Measurements from ENCODE around the gene GSG1. TPM values are rescaled to one million over a fixed set of nuclear protein-coding genes. Genes with fewer than 3 reads are reported as not detected.

Gene GSG1
- total RNA-seq, 5 donors from 2014 or later (not counting 1 experiment from before 2014, with no cell fraction given), result not detected

DNA sequence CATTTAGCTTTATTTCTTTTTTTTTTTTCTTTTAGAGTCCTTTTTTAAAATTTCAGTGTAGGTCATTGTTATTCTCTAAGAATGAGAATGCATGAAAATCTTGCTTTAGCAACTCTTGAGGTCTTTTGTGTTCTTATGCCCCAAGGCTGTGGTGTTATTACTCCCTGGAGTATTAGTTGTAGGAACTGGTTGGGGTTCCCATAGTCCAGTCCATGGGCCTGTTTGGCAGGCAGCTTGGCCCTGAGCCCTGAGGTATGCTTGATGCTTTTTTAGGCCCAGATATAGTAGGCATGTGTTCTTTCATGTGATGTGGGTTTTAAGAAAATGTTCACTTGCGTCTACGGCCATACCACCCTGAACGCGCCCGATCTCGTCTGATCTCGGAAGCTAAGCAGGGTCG is 57.7 kb downstream of the GSG1 start:
- H3K9me3 Mint-ChIP-seq, result no peaks in the 10 kb centered on the region
- ChIA-PET CTCF (interaction anchor here (0.5 to 1.2 kb wide), 9 partner anchors 26 to 1703 kb away, joined by 3 to 7 read pairs (median 4); no protein-coding TSS in a partner anchor), POLR2A (interaction anchor here in 1 of 2 donors (0.5 kb wide), 1 partner anchor 11 kb away, joined by 6 read pairs; no protein-coding TSS in a partner anchor)
- ATAC-seq (replicated peaks in 1 of 4) (no peak), DNase-seq (no peak)
- peak overlapping the region; percentile 83 to 85 (median 83) for H3K4me3 Mint-ChIP-seq
- H3K27me3 ChIP-seq (replicated peaks in 1 of 2; ENCODE audit: control insufficient read depth in 2 of 2, extremely low read depth in 1 of 2, insufficient read depth in 2 of 2, low read length in 1 of 2), result peaks cover 0 to 4% of the 10 kb centered on the region in 2 experiments
- H3K4me1 ChIP-seq (ENCODE audit: control insufficient read depth in 1 of 2, extremely low read depth in 1 of 2, insufficient read depth in 2 of 2, low read length in 2 of 2), result peaks cover 0 to 10% of the 10 kb centered on the region in 2 experiments
- no peaks in the 10 kb centered on the region for H3K36me3 Mint-ChIP-seq
- WGBS (ENCODE audit: insufficient coverage), result no CpG with 5 or more reads among the region's 8 CpGs
- no peaks in the 10 kb centered on the region for H3K9me3 ChIP-seq
- H3K36me3 ChIP-seq (ENCODE audit: control insufficient read depth in 2 of 2, extremely low read depth in 1 of 2, insufficient read depth in 1 of 2, low read length in 1 of 2), result no peaks in the 10 kb centered on the region
- peaks cover 9 to 21% (median 21%) of the 10 kb centered on the region in 3 donors for H3K4me1 Mint-ChIP-seq
- H3K27ac Mint-ChIP-seq, result no peak overlapping the region
- peaks cover 3 to 5% of the 10 kb centered on the region in 2 donors for H3K27me3 Mint-ChIP-seq
- H3K27ac ChIP-seq (ENCODE audit: low read length), result no peak overlapping the region
- no peak overlapping the region for H3K4me3 ChIP-seq (ENCODE audit: control insufficient read depth in 1 of 2, extremely low read depth in 1 of 2, low read length in 1 of 2)

DNA sequence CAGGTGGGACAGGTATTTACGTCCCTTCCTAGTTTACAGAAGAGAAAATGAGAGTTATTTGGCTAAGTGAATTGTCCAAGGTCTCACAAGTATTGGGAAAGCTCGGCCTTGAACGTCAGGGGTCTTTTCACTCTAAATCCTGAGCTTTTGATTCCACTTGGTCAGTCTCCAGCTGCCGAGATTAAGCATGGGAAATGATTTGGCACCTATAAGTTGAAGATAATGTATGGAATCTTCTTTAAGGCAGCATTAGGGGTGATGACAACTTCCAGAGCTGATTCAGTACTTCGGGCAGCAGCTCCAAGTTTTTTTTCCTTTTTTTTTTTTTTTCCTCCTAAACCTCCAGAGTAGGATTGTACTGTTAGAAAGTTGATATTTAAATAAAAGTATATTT is 58.6 kb downstream of the GSG1 start:
- no CpG with 5 or more reads among the region's 5 CpGs for WGBS (ENCODE audit: insufficient coverage)
- no peaks in the 10 kb centered on the region for H3K9me3 ChIP-seq
- H3K4me1 ChIP-seq (ENCODE audit: control insufficient read depth in 1 of 2, extremely low read depth in 1 of 2, insufficient read depth in 2 of 2, low read length in 2 of 2), result peaks cover 0 to 10% of the 10 kb centered on the region in 2 experiments
- Mint-ChIP-seq H3K27me3 (peaks cover 3 to 5% of the 10 kb centered on the region in 2 donors), H3K27ac (no peak overlapping the region), H3K9me3 (no peaks in the 10 kb centered on the region), H3K4me3 (peak overlapping the region; percentile 83 to 85 (median 83)), H3K4me1 (peaks cover 9 to 21% (median 19%) of the 10 kb centered on the region in 3 donors), H3K36me3 (no peaks in the 10 kb centered on the region)
- peak overlapping the region; percentile 76 to 87 for H3K4me3 ChIP-seq (ENCODE audit: control insufficient read depth in 1 of 2, extremely low read depth in 1 of 2, low read length in 1 of 2)
- no peak for ATAC-seq (replicated peaks in 1 of 4)
- POLR2A ChIA-PET, result interaction anchor here (0.5 to 1.0 kb wide), 6 partner anchors 19 to 1546 kb away, joined by 3 to 10 read pairs (median 4); no protein-coding TSS in a partner anchor
- H3K27me3 ChIP-seq (replicated peaks in 1 of 2; ENCODE audit: control insufficient read depth in 2 of 2, extremely low read depth in 1 of 2, insufficient read depth in 2 of 2, low read length in 1 of 2), result peaks cover 0 to 4% of the 10 kb centered on the region in 2 experiments
- H3K27ac ChIP-seq (ENCODE audit: low read length), result no peak overlapping the region
- CTCF ChIA-PET, result interaction anchor here (0.5 to 1.2 kb wide), 5 partner anchors 37 to 258 kb away, joined by 3 to 4 read pairs (median 3); no protein-coding TSS in a partner anchor
- H3K36me3 ChIP-seq (ENCODE audit: control insufficient read depth in 2 of 2, extremely low read depth in 1 of 2, insufficient read depth in 1 of 2, low read length in 1 of 2), result no peaks in the 10 kb centered on the region
- DNase-seq, result no peak

DNA sequence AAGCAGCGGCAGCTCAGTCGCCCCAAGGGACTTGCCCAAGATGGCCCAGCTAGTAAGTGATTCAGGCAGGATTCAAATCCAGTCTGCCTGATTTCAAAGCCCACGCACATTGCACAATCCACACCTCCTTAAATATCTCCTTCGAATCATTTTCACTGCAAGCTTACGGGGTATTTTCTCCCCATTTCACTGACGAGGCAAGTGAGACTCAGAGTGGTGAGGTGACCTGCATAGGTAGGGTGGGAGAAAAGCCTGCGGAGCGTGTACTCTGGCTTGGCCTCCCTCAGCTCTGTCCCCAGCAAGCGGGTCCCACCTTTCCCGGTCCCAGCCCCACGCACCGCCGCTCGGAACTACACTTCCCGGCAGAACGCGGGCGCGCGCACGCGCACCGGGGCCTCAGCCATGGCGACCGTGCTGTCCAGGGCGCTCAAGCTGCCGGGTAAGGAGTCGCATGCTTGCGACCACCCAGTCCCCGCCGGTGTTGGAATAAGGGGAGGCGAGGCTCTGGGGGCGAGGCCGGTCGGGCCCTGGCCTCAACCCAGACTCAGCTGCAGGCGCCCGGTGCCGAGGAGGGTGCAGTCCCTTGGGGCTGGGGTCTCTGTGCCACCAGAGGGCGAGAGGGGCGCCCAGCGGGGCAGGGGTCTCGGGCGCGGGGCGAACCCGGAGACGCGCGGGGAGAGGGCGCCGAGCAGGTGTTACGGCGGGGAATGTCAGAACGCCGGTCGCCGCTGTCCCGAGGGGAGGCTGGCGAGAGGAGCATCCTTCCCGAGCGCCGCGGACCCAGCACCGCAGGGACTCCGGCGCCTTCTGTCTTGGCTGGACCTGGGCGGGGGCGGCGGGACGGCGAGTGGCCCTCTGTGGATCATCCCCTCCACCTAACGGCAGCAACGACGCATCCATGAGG is 59.2 kb downstream of the GSG1 start, which contains the start of gene FAM234B:
Gene FAM234B, plus strand, starts transcription at position 380 of the 904 bp plus-strand sequence. Its CDS starts 23 bp downstream, at position 403.
- Mint-ChIP-seq H3K36me3 (no peaks in the 10 kb centered on the region), H3K27ac (peak within 1 kb of the TSS in 1 of 2 donors; percentile 56), H3K27me3 (peaks cover 3 to 5% of the 10 kb centered on the region in 2 donors), H3K9me3 (no peaks in the 10 kb centered on the region), H3K4me3 (peak within 1 kb of the TSS; percentile 83 to 85 (median 83)), H3K4me1 (peaks cover 9 to 21% (median 19%) of the 10 kb centered on the region in 3 donors)
- CTCF ChIA-PET, result interaction anchor here (0.5 to 1.2 kb wide), 7 partner anchors 36 to 1490 kb away, joined by 3 to 4 read pairs (median 3); no protein-coding TSS in a partner anchor
- Histone ChIP-seq H3K27ac (ENCODE audit: low read length) (peak within 1 kb of the TSS; percentile 47), H3K9me3 (no peaks in the 10 kb centered on the region), H3K36me3 (ENCODE audit: control insufficient read depth in 2 of 2, extremely low read depth in 1 of 2, insufficient read depth in 1 of 2, low read length in 1 of 2) (no peaks in the 10 kb centered on the region), H3K4me3 (ENCODE audit: control insufficient read depth in 1 of 2, extremely low read depth in 1 of 2, low read length in 1 of 2) (peak within 1 kb of the TSS; percentile 76 to 87), H3K4me1 (ENCODE audit: control insufficient read depth in 1 of 2, extremely low read depth in 1 of 2, insufficient read depth in 2 of 2, low read length in 2 of 2) (peaks cover 0 to 10% of the 10 kb centered on the region in 2 experiments), H3K27me3 (replicated peaks in 1 of 2; ENCODE audit: control insufficient read depth in 2 of 2, extremely low read depth in 1 of 2, insufficient read depth in 2 of 2, low read length in 1 of 2) (peaks cover 0 to 4% of the 10 kb centered on the region in 2 experiments)
- ATAC-seq (replicated peaks in 1 of 4), result peak; percentile 95 to 99 (median 98)
- under 1% methylated on average over 64 of the region's 74 CpGs for WGBS (ENCODE audit: insufficient coverage)
- POLR2A ChIA-PET, result interaction anchor here (0.5 to 1.0 kb wide), 7 partner anchors 19 to 1545 kb away, joined by 3 to 10 read pairs (median 3); no protein-coding TSS in a partner anchor
- DNase-seq, result peak; percentile 30 to 75 (median 61)

DNA sequence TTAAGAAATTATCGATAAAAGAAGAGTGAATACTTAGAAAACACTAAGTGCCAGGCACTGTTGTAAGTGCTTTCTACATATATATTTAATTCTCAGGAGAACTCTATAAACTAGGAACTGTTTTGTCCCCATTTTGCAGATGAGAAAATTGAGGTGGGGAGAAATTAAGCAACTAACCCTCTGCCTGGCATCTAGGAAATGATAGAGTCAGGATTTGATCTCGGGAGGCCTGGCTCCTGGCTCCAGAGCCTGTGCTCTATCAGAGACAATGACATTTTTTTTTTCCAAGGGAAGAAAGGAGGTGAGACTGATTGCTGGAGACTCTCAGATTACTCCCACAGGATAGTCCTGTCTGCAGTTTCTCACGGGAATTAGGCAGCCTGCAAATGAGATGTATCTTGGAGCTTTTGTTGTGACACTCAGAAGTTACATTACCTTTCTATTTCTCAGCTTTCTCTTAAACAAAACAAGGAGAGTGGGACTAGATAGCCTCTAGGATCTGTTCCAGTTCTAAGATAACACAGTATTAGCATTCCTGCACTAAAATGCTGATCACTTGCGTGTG is 60.7 kb downstream of the GSG1 start:
- H3K9me3 Mint-ChIP-seq, result no peaks in the 10 kb centered on the region
- CTCF ChIA-PET, result no interaction called here
- ATAC-seq (replicated peaks in 1 of 4) (no peak), DNase-seq (no peak)
- no peaks in the 10 kb centered on the region for H3K36me3 Mint-ChIP-seq
- WGBS (ENCODE audit: insufficient coverage), result 73% methylated on average over 2 of the region's 4 CpGs
- Histone ChIP-seq H3K36me3 (ENCODE audit: control insufficient read depth in 2 of 2, extremely low read depth in 1 of 2, insufficient read depth in 1 of 2, low read length in 1 of 2) (no peaks in the 10 kb centered on the region), H3K4me3 (ENCODE audit: control insufficient read depth in 1 of 2, extremely low read depth in 1 of 2, low read length in 1 of 2) (no peak overlapping the region), H3K9me3 (no peaks in the 10 kb centered on the region), H3K27ac (ENCODE audit: low read length) (no peak overlapping the region), H3K27me3 (replicated peaks in 1 of 2; ENCODE audit: control insufficient read depth in 2 of 2, extremely low read depth in 1 of 2, insufficient read depth in 2 of 2, low read length in 1 of 2) (peaks cover 0 to 4% of the 10 kb centered on the region in 2 experiments), H3K4me1 (ENCODE audit: control insufficient read depth in 1 of 2, extremely low read depth in 1 of 2, insufficient read depth in 2 of 2, low read length in 2 of 2) (peaks cover 0 to 10% of the 10 kb centered on the region in 2 experiments)
- peak overlapping the region in 2 of 3 donors; percentile 83 to 85 for H3K4me3 Mint-ChIP-seq
- POLR2A ChIA-PET, result interaction anchor here (0.5 to 0.6 kb wide), 2 partner anchors 8 to 22 kb away, joined by 4 to 11 read pairs; no protein-coding TSS in a partner anchor
- peaks cover 9 to 21% (median 19%) of the 10 kb centered on the region in 3 donors for H3K4me1 Mint-ChIP-seq
- H3K27me3 Mint-ChIP-seq, result peaks cover 3 to 5% of the 10 kb centered on the region in 2 donors
- H3K27ac Mint-ChIP-seq, result no peak overlapping the region

DNA sequence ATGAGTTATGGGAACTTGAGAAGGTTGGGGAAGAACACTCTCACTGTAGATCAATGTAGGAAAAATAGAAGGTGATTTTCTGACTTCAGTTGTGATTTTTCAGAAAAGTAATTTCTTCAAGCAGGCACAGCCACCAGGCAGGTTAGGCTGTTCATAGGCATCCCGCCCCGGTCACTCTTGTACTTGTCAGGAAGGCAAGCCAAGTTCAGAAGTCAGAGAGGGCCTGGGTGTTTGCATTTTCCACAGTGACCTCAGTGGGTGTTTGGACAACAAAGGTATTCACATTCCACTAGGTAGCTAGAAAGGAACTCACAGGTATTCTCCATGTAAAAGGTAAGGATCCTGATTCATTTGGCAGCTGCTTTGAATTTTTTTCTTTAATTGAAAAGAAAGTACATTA is 62.2 kb downstream of the GSG1 start:
- no peak overlapping the region for H3K4me3 Mint-ChIP-seq
- 100% methylated on average over 2 of the region's 2 CpGs for WGBS (ENCODE audit: insufficient coverage)
- ChIA-PET POLR2A (no interaction called here), CTCF (no interaction called here)
- Histone ChIP-seq H3K27me3 (replicated peaks in 1 of 2; ENCODE audit: control insufficient read depth in 2 of 2, extremely low read depth in 1 of 2, insufficient read depth in 2 of 2, low read length in 1 of 2) (peaks cover 0 to 4% of the 10 kb centered on the region in 2 experiments), H3K4me3 (ENCODE audit: control insufficient read depth in 1 of 2, extremely low read depth in 1 of 2, low read length in 1 of 2) (no peak overlapping the region), H3K4me1 (ENCODE audit: control insufficient read depth in 1 of 2, extremely low read depth in 1 of 2, insufficient read depth in 2 of 2, low read length in 2 of 2) (peaks cover 0 to 10% of the 10 kb centered on the region in 2 experiments), H3K36me3 (ENCODE audit: control insufficient read depth in 2 of 2, extremely low read depth in 1 of 2, insufficient read depth in 1 of 2, low read length in 1 of 2) (no peaks in the 10 kb centered on the region), H3K9me3 (no peaks in the 10 kb centered on the region), H3K27ac (ENCODE audit: low read length) (no peak overlapping the region)
- peaks cover 3 to 5% of the 10 kb centered on the region in 2 donors for H3K27me3 Mint-ChIP-seq
- no peak overlapping the region for H3K27ac Mint-ChIP-seq
- no peak for DNase-seq
- no peak for ATAC-seq (replicated peaks in 1 of 4)
- peaks cover 9 to 19% (median 15%) of the 10 kb centered on the region in 3 donors for H3K4me1 Mint-ChIP-seq
- no peaks in the 10 kb centered on the region for H3K36me3 Mint-ChIP-seq
- H3K9me3 Mint-ChIP-seq, result no peaks in the 10 kb centered on the region
